Vagina (tissue), 2 donors: ENCODE measurements around the gene ELL3. TPM values are rescaled to one million over a fixed set of nuclear protein-coding genes. Genes with fewer than 3 reads are reported as not detected.
A peak's percentile ranks its signal among the peaks of the same experiment; 100 is the strongest.

Experiments used
- DNase-seq, 2 donors: peaks; one replicate each; pipeline ENCODE4 v3.0.0-alpha.2; 2017; ENCODE audit errors: extremely low spot score in 2 of 2
- H3K27ac ChIP-seq: fragments of 200-600 bp; sonication (generic); one replicate; pipeline ENCODE4 v1.5.1; 2019
- H3K27me3 ChIP-seq: fragments of 200-600 bp; sonication (generic); one replicate; pipeline ENCODE4 v1.5.1; 2019
- H3K36me3 ChIP-seq, 2 donors: fragments of 200-600 bp; sonication (generic); one replicate each; pipeline ENCODE4 v1.5.1; 2017 to 2019
- H3K4me1 ChIP-seq: fragments of 200-600 bp; sonication (generic); one replicate; pipeline ENCODE4 v1.5.1; 2019
- H3K4me3 ChIP-seq, 2 donors: fragments of 200-600 bp; sonication (generic); 1 replicate in 1 of 2; 2 replicates in 1 of 2; pipeline ENCODE4 v1.5.1; 2016 to 2019
- H3K9me3 ChIP-seq: fragments of 200-600 bp; sonication (generic); one replicate; pipeline ENCODE4 v1.5.1; 2019
- POLR2A ChIP-seq, 2 donors: fragments of 450-650 bp; IDR thresholded peaks; one replicate each; pipeline ENCODE4 v1.6.1; 2017; ENCODE audit warnings: antibody characterized with exemption in 2 of 2, mild to moderate bottlenecking in 2 of 2, moderate library complexity in 2 of 2
- POLR2AphosphoS5 ChIP-seq, 2 donors: sonication (generic); formaldehyde crosslinking; IDR thresholded peaks; one replicate each; pipeline ENCODE4 v1.9.0; 2017; ENCODE audit warnings: antibody characterized with exemption in 2 of 2, mild to moderate bottlenecking in 2 of 2, low read depth in 1 of 2; ENCODE audit not compliant: insufficient read depth in 1 of 2
- intact Hi-C: fragments of 100-400 bp; cut with DNase I; formaldehyde crosslinking; loops from one replicate; pipeline ENCODE4 v1.15.1; 2023
- total RNA-seq: library from RNA; depleted of rRNA; stranded (reverse); fragments of >200 nt; gene quantifications from one replicate; pipeline ENCODE4 v1.2.3, GENCODE V29; 2016
- TF ChIP-seq, protein P1 (sequence below), 3 experiments: fragments of 450-650 bp in 2 of 3; fragments of 200-600 bp in 1 of 3; sonication (generic) in 1 of 3; IDR thresholded peaks; one replicate each; pipeline ENCODE4 v1.5.1; 2017 to 2019; ENCODE audit warnings: antibody characterized with exemption in 3 of 3, mild to moderate bottlenecking in 2 of 3, moderate library complexity in 2 of 3

ELL3 gene
- total RNA-seq, 1 donor from 2014 or later, result 15.0 TPM

DNA sequence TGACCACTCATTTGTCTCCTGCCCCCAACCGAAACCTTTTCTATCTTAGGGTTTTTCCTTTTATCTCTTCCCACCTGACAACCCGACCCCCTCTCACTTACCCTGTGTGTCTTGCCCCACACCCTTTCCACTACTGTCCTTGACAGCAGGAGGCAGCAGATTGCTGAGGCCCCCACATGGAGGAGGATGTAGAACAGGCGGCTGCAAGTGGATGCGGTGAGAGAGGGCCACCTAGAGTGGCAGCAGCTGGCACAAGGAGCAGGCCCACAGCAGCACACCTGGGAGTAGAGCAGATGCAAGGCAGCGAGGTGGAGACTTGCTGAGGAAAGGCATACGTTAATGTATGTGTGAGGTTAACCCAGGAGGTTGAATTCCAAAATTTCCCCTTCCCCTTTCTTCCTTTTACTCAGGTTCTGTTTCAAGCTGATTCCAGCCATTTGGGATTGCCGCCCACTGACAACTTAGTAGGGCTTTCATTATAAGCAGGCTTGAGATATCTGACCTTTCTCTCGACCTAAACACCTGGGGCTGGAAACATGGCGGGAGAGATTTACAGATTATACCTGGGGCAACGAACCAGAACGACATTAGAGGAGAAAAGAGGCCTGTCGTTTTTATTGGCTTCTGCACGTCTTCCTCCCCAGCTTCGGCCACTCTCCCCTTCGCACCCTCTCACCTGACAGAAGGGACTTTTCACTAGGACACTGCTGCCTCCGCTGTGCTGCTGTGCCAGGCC, 22.6 kb upstream of the ELL3 start:
- intact Hi-C loops, result no loop called here
- TF ChIP-seq, protein P1, sequence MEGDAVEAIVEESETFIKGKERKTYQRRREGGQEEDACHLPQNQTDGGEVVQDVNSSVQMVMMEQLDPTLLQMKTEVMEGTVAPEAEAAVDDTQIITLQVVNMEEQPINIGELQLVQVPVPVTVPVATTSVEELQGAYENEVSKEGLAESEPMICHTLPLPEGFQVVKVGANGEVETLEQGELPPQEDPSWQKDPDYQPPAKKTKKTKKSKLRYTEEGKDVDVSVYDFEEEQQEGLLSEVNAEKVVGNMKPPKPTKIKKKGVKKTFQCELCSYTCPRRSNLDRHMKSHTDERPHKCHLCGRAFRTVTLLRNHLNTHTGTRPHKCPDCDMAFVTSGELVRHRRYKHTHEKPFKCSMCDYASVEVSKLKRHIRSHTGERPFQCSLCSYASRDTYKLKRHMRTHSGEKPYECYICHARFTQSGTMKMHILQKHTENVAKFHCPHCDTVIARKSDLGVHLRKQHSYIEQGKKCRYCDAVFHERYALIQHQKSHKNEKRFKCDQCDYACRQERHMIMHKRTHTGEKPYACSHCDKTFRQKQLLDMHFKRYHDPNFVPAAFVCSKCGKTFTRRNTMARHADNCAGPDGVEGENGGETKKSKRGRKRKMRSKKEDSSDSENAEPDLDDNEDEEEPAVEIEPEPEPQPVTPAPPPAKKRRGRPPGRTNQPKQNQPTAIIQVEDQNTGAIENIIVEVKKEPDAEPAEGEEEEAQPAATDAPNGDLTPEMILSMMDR (IDR thresholded peaks at IDR 0.05), result no peak
- TF ChIP-seq POLR2AphosphoS5 (IDR thresholded peaks at IDR 0.05; ENCODE audit: insufficient read depth in 1 of 2, low read depth in 1 of 2) (no peak), POLR2A (IDR thresholded peaks at IDR 0.05) (no peak)
- H3K27ac ChIP-seq, result peak overlapping the region; percentile 99
- peaks cover 57% of the 10 kb centered on the region for H3K4me1 ChIP-seq
- peaks cover 0 to 30% of the 10 kb centered on the region in 2 donors for H3K36me3 ChIP-seq
- DNase-seq, result no peak
- no peaks in the 10 kb centered on the region for H3K27me3 ChIP-seq
- peak overlapping the region in 1 of 2 donors; percentile 85 for H3K4me3 ChIP-seq
- H3K9me3 ChIP-seq, result no peaks in the 10 kb centered on the region

DNA sequence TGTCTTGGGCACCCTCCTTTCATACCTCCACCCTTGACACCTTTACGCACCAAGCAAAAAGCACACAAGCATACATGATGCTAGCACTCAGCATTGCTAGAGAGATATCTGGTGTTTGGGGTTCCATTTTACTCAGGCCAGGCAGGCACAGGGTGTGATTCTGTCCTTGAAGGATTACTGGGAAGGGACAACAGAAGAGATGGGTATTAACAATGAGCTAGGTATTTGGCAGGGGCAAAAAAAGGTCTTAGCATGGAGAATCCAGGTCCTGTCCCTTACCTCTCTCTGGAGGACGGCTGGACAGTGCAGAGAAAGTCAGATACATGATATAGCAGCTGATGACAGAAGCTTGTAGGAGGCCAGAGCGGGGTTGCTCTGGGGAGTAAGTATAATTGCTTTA, 19.8 kb upstream of the ELL3 start:
- H3K9me3 ChIP-seq, result no peaks in the 10 kb centered on the region
- no peak for TF ChIP-seq POLR2AphosphoS5 (IDR thresholded peaks at IDR 0.05; ENCODE audit: insufficient read depth in 1 of 2, low read depth in 1 of 2)
- no peak for TF ChIP-seq POLR2A (IDR thresholded peaks at IDR 0.05)
- TF ChIP-seq, protein P1 (IDR thresholded peaks at IDR 0.05), result no peak
- intact Hi-C loops, result no loop called here
- no peak overlapping the region for H3K4me3 ChIP-seq
- H3K27me3 ChIP-seq, result no peaks in the 10 kb centered on the region
- peaks cover 0 to 28% of the 10 kb centered on the region in 2 donors for H3K36me3 ChIP-seq
- DNase-seq, result no peak
- no peak overlapping the region for H3K27ac ChIP-seq
- peaks cover 69% of the 10 kb centered on the region for H3K4me1 ChIP-seq

DNA sequence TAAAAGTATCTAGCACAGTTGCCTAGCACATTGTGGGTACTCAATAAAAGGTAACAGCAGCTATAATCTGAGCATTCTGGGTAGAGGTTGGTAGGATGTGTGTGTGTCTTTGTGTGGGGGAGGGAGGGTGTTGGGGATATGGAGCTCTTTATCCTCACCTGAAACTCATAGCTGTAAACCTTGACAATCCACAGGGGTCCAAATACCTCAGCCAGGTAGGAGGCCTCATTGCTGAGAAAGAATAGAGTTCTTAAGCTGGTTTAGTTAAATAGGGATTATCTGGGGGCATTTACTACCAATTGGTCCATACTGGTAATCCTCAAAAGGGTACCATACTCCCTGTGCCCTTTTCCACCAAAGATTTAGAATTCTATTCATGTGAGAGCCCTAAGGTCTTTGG, 19.2 kb upstream of the ELL3 start:
- H3K4me3 ChIP-seq, result no peak overlapping the region
- no peaks in the 10 kb centered on the region for H3K27me3 ChIP-seq
- intact Hi-C loops, result no loop called here
- H3K9me3 ChIP-seq, result no peaks in the 10 kb centered on the region
- DNase-seq, result no peak
- H3K27ac ChIP-seq, result no peak overlapping the region
- peaks cover 63% of the 10 kb centered on the region for H3K4me1 ChIP-seq
- peaks cover 0 to 26% of the 10 kb centered on the region in 2 donors for H3K36me3 ChIP-seq
- TF ChIP-seq, protein P1 (IDR thresholded peaks at IDR 0.05), result no peak
- TF ChIP-seq POLR2AphosphoS5 (IDR thresholded peaks at IDR 0.05; ENCODE audit: insufficient read depth in 1 of 2, low read depth in 1 of 2) (no peak), POLR2A (IDR thresholded peaks at IDR 0.05) (no peak)

DNA sequence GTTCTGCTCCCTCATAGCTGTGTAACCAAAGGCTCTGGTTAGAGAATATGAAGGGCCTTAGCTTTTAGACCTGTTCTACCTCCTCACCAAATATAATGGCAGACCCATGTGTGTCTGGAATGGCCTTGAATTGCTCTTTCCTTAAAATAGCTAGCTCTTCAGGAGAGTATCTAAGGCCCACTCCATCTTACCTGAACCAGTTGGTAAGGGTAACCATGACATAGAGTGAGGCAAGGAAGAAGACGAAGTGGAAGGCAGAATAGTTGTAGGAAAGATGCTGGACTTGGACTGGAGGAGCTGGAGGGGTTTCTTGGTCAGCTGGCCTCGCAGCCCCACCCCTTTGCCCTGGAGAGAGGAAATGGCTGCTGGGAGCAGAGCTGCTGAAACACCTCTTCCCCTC, 18.4 kb upstream of the ELL3 start:
- Histone ChIP-seq H3K4me3 (no peak overlapping the region), H3K27ac (peak overlapping the region; percentile 7), H3K27me3 (no peaks in the 10 kb centered on the region), H3K9me3 (no peaks in the 10 kb centered on the region), H3K36me3 (peaks cover 0 to 26% of the 10 kb centered on the region in 2 donors), H3K4me1 (peaks cover 62% of the 10 kb centered on the region)
- TF ChIP-seq POLR2AphosphoS5 (IDR thresholded peaks at IDR 0.05; ENCODE audit: insufficient read depth in 1 of 2, low read depth in 1 of 2) (no peak), POLR2A (IDR thresholded peaks at IDR 0.05) (no peak)
- TF ChIP-seq, protein P1 (IDR thresholded peaks at IDR 0.05), result no peak
- no peak for DNase-seq
- intact Hi-C loops, result no loop called here
